HG02588 (cell line): Measurements from ENCODE around the gene LIN7C.
"Not testable (repeated sequence)": the region's sequence is repeated elsewhere in the genome, so short reads cannot be mapped to it uniquely, and the experiment has no call there.

Experiments used
- ATAC-seq: cut with Tn5 transposase; IDR thresholded peaks from one replicate; pipeline ENCODE4 v1.9.1; 2021; ENCODE audit warnings: mild to moderate bottlenecking, moderate library complexity; ENCODE audit not compliant: unreplicated experiment

LIN7C gene

GRCh38 chr11:27451244-27451965 is 55.2 kb downstream of the LIN7C start:
- ATAC-seq, result no peak

GRCh38 chr11:27448184-27448540 is 58.4 kb downstream of the LIN7C start:
- not testable (repeated sequence) for ATAC-seq

- ATAC-seq, result no peak
Measured at GRCh38 chr11:27447288-27448183, 59.0 kb downstream of the LIN7C start.

GRCh38 chr11:27445625-27446024 is 60.9 kb downstream of the LIN7C start:
- ATAC-seq, result no peak

GRCh38 chr11:27444801-27445215 is 61.8 kb downstream of the LIN7C start:
- ATAC-seq, result no peak
